HG03159 (cell line): ENCODE data around the gene PAPPA2.

Experiments used
- ATAC-seq: cut with Tn5 transposase; IDR thresholded peaks from one replicate; pipeline ENCODE4 v1.9.1; 2021; ENCODE audit warnings: mild to moderate bottlenecking, moderate library complexity; ENCODE audit not compliant: unreplicated experiment

Gene PAPPA2

GRCh38 chr1:176796583-176796982 lies 333.6 kb downstream of the PAPPA2 start:
- ATAC-seq = no peak

DNA sequence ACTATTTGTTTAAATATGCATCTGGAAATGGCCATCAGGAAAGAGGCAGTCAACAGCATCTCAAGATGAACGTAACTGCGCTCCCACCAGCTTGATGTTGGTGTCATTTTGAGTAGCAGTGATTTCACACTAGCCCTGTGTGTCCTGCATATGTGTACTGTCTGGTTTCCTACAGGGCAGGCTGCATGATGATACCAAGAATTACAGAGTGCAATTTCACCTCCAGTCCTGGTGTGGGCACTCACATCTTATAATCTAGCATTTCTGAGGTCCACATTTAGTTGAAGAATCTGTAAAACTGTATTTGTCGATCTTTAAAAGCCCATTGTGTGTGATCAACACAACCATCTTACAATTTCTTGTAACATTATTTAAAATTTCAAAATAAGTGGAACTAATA lies 336.4 kb downstream of the PAPPA2 start:
- no peak for ATAC-seq

GRCh38 chr1:176800978-176801513 lies 338.1 kb downstream of the PAPPA2 start:
- ATAC-seq = no peak

- ATAC-seq = no peak
Observed at GRCh38 chr1:176801514-176802020, 338.6 kb downstream of the PAPPA2 start.

- ATAC-seq = no peak
Observed at GRCh38 chr1:176802316-176802715, 339.3 kb downstream of the PAPPA2 start.

- no peak for ATAC-seq
Observed at GRCh38 chr1:176803042-176803441, 340.1 kb downstream of the PAPPA2 start.

- ATAC-seq = no peak
Observed at GRCh38 chr1:176803596-176803995, 340.6 kb downstream of the PAPPA2 start.

- ATAC-seq = no peak
Observed at GRCh38 chr1:176809292-176809691, 346.3 kb downstream of the PAPPA2 start.

- no peak for ATAC-seq
Observed at GRCh38 chr1:176811511-176812288, 348.7 kb downstream of the PAPPA2 start.

DNA sequence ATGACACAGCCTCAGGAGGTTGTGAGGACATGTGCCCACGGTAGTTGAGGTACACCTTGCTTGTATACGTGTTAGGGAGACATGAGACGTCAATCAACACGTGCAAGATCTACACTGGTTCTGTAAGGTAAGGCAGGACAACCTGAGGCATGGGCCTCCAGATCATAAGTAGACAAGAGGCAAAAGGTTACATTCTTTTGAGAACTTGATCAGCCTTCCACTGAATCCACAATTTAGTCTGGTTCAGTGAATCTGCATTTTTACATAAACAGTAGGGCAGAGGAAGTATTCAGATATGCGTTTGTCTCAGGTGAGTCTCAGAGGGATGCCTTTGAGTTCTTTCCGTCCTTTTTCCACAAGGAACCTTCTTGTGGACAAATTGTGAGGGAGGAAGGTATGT lies 352.6 kb downstream of the PAPPA2 start:
- no peak for ATAC-seq

DNA sequence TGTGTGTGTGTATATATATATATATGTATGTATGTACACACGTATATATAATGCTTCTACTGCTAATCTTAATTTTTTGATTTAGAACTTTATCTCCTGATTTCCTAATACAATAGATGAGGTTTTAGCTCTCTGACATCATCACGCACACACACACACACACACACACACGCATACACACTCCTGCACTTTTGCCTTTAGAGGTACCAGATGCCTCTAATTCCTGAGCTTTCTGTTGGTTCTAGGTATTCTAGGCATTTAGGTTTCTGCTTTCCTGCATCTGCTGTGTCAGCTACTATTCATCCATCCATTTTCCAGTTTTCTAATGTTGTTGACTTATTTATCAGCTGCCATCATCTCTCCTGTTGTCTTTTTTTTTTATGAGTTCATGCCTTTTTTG lies 353.3 kb downstream of the PAPPA2 start:
- no peak for ATAC-seq

- no peak for ATAC-seq
Observed at GRCh38 chr1:176820391-176821031, 357.5 kb downstream of the PAPPA2 start.

DNA sequence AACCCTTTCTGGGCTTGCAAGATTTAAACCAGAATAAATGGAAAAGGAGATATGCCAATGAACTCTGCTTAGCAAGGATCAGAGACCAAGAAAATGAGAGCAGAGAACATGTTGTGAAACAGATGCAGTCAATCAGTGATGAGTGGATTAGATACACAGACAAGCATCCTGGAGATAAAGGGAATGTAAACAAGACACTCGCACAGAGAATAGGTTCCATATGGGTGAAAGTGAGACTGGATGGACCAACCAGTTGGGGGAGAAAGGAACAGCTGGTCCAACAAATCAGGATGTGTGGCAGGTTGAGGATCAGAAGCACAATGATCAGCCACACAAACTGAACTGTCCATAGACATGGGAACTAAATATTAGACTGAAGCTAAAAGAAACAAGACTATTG lies 363.3 kb downstream of the PAPPA2 start:
- no peak for ATAC-seq

DNA sequence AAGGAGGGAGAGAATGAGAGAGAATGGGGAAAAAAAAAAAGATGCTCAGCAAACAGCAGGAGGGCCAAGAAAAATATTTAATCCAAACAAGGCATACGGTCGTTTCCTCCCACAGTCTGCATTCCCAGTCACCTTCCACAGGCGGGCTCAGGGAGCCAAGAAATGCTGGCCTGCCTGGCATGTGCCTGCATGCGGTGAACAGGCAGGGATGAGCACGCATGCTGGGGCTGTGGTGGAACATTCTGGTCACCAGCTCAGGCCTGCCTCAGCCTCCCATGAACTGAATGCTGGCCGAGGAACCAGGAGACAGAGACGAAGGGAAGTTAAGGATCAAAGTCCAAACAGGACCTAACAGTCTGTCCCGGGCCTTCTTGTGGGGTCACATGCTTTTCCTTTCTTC lies 366.3 kb downstream of the PAPPA2 start:
- no peak for ATAC-seq

DNA sequence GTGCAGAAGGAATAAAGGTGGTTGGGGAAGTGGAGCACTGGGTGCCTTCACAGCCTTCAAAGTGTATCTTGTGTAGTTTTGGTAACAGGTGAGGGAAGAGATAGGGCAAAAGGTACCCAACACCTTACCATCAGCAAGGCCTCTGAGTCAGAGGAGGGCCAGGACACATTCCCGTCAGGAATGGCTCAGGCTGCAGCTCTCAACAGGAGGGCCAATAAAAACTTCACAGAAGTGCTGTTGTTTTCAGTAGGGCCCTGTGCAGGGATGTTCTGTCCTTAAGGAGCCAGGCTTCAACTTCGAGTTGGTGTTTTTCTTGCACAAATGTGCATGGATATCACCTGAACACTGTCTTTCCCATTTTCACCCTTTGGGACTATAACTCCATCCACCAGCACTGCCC lies 368.2 kb downstream of the PAPPA2 start:
- ATAC-seq = no peak

GRCh38 chr1:176837708-176838107 lies 374.7 kb downstream of the PAPPA2 start:
- ATAC-seq = no peak

GRCh38 chr1:176838276-176838995 lies 375.5 kb downstream of the PAPPA2 start:
- no peak for ATAC-seq

DNA sequence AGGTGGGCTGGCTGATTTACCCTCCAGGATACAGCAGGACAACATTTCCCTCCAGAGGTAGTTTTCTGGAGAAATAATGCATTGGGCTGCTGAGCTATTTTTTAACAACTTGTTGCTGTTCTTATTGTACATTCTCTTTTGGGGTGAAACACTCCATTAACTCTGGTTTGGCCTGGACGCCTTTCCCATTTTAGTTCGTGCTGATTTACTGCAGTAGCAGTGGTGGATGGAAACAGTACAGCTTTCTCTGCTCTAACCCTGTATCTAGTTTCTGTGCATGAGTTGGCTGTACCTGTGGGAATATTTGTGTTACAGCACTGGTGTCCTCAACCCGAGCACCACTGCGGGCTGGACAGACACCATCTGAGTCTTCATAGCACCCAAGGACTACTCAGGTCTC lies 376.2 kb downstream of the PAPPA2 start:
- no peak for ATAC-seq

GRCh38 chr1:176841238-176841637 lies 378.3 kb downstream of the PAPPA2 start:
- no peak for ATAC-seq

GRCh38 chr1:176843352-176844297 lies 380.6 kb downstream of the PAPPA2 start:
- no peak for ATAC-seq
